ENCODE data around the gene PDCL3. TPM values are rescaled to one million over a fixed set of nuclear protein-coding genes. Genes with fewer than 3 reads are reported as not detected.

The PDCL3 gene
- polyA plus RNA-seq, 1 donor (not counting 4 experiments of a cell fraction or from before 2014, with no cell fraction given) = 42.2 TPM

- no peaks in the 10 kb centered on the region for H3K9me3 ChIP-seq (ENCODE audit: control insufficient read depth, low read depth, low read length)
- no peaks in the 10 kb centered on the region for H3K9me1 ChIP-seq (ENCODE audit: control insufficient read depth, extremely low read depth, insufficient read depth, low read length)
- dilution Hi-C loops (cut with MboI; ENCODE audit: extremely low pct_ligation_motif_present, low sequenced_read_pairs) = no loop called here
- FAIRE-seq (no peak), DNase-seq (ENCODE audit: low read depth, low spot score) (no peak)
- TF ChIP-seq CTCF (optimal IDR thresholded peaks at IDR 0.05 in 1 of 3, IDR thresholded peaks at IDR 0.05 in 1 of 3, conservative IDR thresholded peaks at IDR 0.05 in 1 of 3; ENCODE audit: extremely low read depth in 1 of 3, insufficient read depth in 2 of 3, low read length in 3 of 3) (no peak), EZH2 (IDR thresholded peaks at IDR 0.05; ENCODE audit: low read length) (no peak)
- no peaks in the 10 kb centered on the region for H3K4me1 ChIP-seq (ENCODE audit: control insufficient read depth, extremely low read depth, insufficient read depth, low read length)
- H3K27ac ChIP-seq (ENCODE audit: control insufficient read depth, insufficient read depth, low read length) = no peak overlapping the region
- no peak overlapping the region for H2AFZ ChIP-seq (ENCODE audit: control insufficient read depth, low read length)
- H3K4me2 ChIP-seq (ENCODE audit: control insufficient read depth, extremely low read depth, insufficient read depth, low read depth, low read length) = no peak overlapping the region
- no peak overlapping the region for H3K9ac ChIP-seq (ENCODE audit: control insufficient read depth, extremely low read depth, insufficient read depth, low read length)
- H3K36me3 ChIP-seq (ENCODE audit: control insufficient read depth in 2 of 2, extremely low read depth in 1 of 2, insufficient read depth in 2 of 2, low read length in 2 of 2) = no peaks in the 10 kb centered on the region
- no peaks in the 10 kb centered on the region for H3K79me2 ChIP-seq (ENCODE audit: control insufficient read depth, insufficient read depth, low read length)
- H3K4me3 ChIP-seq (ENCODE audit: control insufficient read depth in 2 of 3, extremely low read depth in 1 of 3, insufficient read depth in 2 of 3, low read depth in 1 of 3, low read length in 3 of 3) = no peak overlapping the region
- H4K20me1 ChIP-seq (ENCODE audit: control insufficient read depth, extremely low read depth, insufficient read depth, low read length) = no peaks in the 10 kb centered on the region
- H3K27me3 ChIP-seq (ENCODE audit: control insufficient read depth, extremely low read depth, insufficient read depth, low read length) = peaks cover 8% of the 10 kb centered on the region
These were observed 57.7 kb downstream of the PDCL3 start for GRCh38 chr2:100620481-100620880.

- H2AFZ ChIP-seq (ENCODE audit: control insufficient read depth, low read length) = no peak overlapping the region
- no peak overlapping the region for H3K27ac ChIP-seq (ENCODE audit: control insufficient read depth, insufficient read depth, low read length)
- no peaks in the 10 kb centered on the region for H3K79me2 ChIP-seq (ENCODE audit: control insufficient read depth, insufficient read depth, low read length)
- H3K4me1 ChIP-seq (ENCODE audit: control insufficient read depth, extremely low read depth, insufficient read depth, low read length) = no peaks in the 10 kb centered on the region
- H3K36me3 ChIP-seq (ENCODE audit: control insufficient read depth in 2 of 2, extremely low read depth in 1 of 2, insufficient read depth in 2 of 2, low read length in 2 of 2) = no peaks in the 10 kb centered on the region
- no peaks in the 10 kb centered on the region for H4K20me1 ChIP-seq (ENCODE audit: control insufficient read depth, extremely low read depth, insufficient read depth, low read length)
- FAIRE-seq = no peak
- no peaks in the 10 kb centered on the region for H3K9me1 ChIP-seq (ENCODE audit: control insufficient read depth, extremely low read depth, insufficient read depth, low read length)
- H3K27me3 ChIP-seq (ENCODE audit: control insufficient read depth, extremely low read depth, insufficient read depth, low read length) = peaks cover 13% of the 10 kb centered on the region
- H3K4me3 ChIP-seq (ENCODE audit: control insufficient read depth in 2 of 3, extremely low read depth in 1 of 3, insufficient read depth in 2 of 3, low read depth in 1 of 3, low read length in 3 of 3) = no peak overlapping the region
- H3K9me3 ChIP-seq (ENCODE audit: control insufficient read depth, low read depth, low read length) = no peaks in the 10 kb centered on the region
- DNase-seq (ENCODE audit: low read depth, low spot score) = no peak
- no peak overlapping the region for H3K9ac ChIP-seq (ENCODE audit: control insufficient read depth, extremely low read depth, insufficient read depth, low read length)
- TF ChIP-seq EZH2 (IDR thresholded peaks at IDR 0.05; ENCODE audit: low read length) (no peak), CTCF (optimal IDR thresholded peaks at IDR 0.05 in 1 of 3, IDR thresholded peaks at IDR 0.05 in 1 of 3, conservative IDR thresholded peaks at IDR 0.05 in 1 of 3; ENCODE audit: extremely low read depth in 1 of 3, insufficient read depth in 2 of 3, low read length in 3 of 3) (no peak)
- dilution Hi-C loops (cut with MboI; ENCODE audit: extremely low pct_ligation_motif_present, low sequenced_read_pairs) = no loop called here
- H3K4me2 ChIP-seq (ENCODE audit: control insufficient read depth, extremely low read depth, insufficient read depth, low read depth, low read length) = no peak overlapping the region
These were observed 58.7 kb downstream of the PDCL3 start for GRCh38 chr2:100621371-100621951.

Data from keratinocyte (primary cell).